ENCODE measurements around the gene LEO1. TPM values are rescaled to one million over a fixed set of nuclear protein-coding genes. Genes with fewer than 3 reads are reported as not detected.

LEO1 gene
- total RNA-seq: 28.2 and 40.3 TPM in 2 replicates

DNA sequence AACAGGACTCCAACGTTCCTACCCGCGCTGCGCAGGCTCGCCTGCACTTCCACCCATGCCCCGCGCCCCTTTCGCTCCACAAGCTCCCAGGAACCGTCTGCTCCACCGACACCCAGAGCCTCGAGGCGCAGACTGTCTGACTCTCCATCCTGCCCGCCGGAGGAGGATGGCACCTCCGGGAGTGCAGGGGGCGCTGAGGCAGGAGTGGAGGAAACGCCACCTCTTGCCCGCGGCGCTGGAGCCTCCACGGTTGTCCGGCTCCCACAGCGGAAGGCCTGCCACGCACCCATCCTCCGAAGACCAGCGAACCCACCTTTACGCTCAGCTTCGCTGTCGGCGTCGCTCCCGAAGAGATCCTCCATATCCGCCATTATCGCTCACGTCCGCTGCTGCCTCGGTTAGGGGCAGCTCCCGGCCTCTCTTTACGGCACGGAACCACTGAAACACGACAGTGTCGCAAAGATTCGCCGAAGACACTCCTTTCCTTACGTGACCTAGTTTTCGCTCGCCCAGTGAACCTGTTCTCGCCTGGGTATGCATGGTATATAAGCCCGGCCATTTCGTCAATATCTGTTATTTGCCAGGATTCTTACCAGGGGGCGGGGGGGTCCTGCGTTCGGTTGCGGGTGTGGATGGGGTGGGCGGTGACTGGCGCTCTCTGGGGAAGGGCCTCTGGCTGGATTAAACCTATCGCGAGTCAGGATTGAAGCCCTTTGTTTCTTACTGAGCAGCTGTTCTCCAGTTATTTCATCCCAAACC lies at the start of gene LEO1:
Gene LEO1 (minus strand): TSS at position 404 of the 759 bp plus-strand sequence. CDS start 33 bp downstream, at position 371.

DNA sequence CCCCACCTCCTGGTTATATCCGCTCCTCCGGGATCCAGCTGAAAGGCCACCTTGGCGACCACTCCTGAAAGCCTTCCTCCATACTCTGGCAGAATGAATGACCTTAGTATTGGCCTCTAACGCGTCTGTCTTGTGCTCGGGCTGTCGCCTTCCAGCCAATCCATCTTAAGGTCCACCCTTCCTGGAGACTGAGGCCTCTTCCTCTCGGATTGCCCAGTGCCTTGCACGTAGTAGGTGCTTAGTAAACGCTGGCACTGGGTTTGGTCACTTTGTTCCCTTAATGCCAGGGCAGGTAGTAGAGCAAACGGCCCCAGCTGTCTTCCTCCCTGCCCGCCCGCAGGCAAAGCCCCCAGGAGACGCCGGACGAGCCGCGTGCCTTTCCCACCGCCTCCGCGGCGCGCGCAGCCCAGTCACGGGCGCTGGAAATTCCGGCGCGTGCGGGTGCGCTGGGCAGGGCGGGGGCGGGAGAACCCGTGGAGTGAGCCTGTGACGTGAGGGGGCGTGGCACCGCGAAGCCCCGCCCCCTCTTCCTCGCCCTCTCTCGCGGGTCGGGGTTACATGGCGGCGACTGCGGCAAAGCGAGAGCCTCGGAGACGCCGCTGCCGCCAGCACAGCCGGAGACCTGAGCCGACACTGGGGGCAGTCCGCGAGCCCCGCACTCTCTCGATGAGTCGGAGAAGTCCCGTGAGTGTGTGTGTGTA lies 47.3 kb upstream of the LEO1 start, which contains the start of gene MAPK6:
Gene MAPK6 (plus strand): TSS at position 527 of the 701 bp plus-strand sequence. CDS start 27,242 bp downstream, outside the sequence.

Other genes with a start within 250 kb of the LEO1 start
- gene LYSMD2, start 234.1 kb downstream of the LEO1 start, total RNA-seq: 5.6 and 6.2 TPM in 2 replicates
- 4.4 and 7.9 TPM in 2 replicates for gene TMOD2, start 220.2 kb downstream of the LEO1 start, total RNA-seq
- 42.6 and 46.4 TPM in 2 replicates for gene TMOD3, start 142.1 kb downstream of the LEO1 start, total RNA-seq
- 62.9 and 78.4 TPM in 2 replicates for gene MAPK6, start 47.4 kb upstream of the LEO1 start, total RNA-seq
- 0.19 TPM in 1 of 2 replicates, not detected in the other for gene BCL2L10, start 141.0 kb upstream of the LEO1 start, total RNA-seq
- 42.3 and 42.6 TPM in 2 replicates for gene GNB5, start 219.6 kb upstream of the LEO1 start, total RNA-seq